Activated naive CD8-positive, alpha-beta T cell treated with anti-CD3 and anti-CD28 coated beads, Interleukin-2, amount 10 ng/mL, durations not matched to agents 7 days and 5 days (primary cell): Measurements from ENCODE around the gene DNAJC3. TPM values are rescaled to one million over a fixed set of nuclear protein-coding genes. Genes with fewer than 3 reads are reported as not detected.
A peak's percentile ranks its signal among the peaks of the same experiment; 100 is the strongest.

Experiments used
- ATAC-seq: fragments of 150-1000 bp; cut with Tn5 transposase; one replicate; pipeline ENCODE4 v1.10.0; 2021; ENCODE audit warnings: low read depth, moderate library complexity
- POLR2A ChIA-PET: fragments of 350-600 bp; sonication (Branson Sonifier 250); formaldehyde crosslinking; loops from one replicate; lab custom pipeline; 2021; ENCODE audit warnings: antibody characterized with exemption; lab: Charles Lee
- DNase-seq: peaks from one replicate; pipeline ENCODE4 v3.0.0; 2021
- H3K27ac Mint-ChIP-seq: one replicate; pipeline ENCODE4 v1.8.0; 2022; ENCODE audit warnings: mild to moderate bottlenecking, mixed read lengths
- H3K27me3 Mint-ChIP-seq: one replicate; pipeline ENCODE4 v1.8.0; 2022; ENCODE audit warnings: mild to moderate bottlenecking, moderate library complexity, mixed read lengths
- H3K36me3 Mint-ChIP-seq: one replicate; pipeline ENCODE4 v1.8.0; 2021; ENCODE audit warnings: mild to moderate bottlenecking, mixed read lengths
- H3K4me1 Mint-ChIP-seq: one replicate; pipeline ENCODE4 v1.8.0; 2021; ENCODE audit warnings: mixed read lengths
- H3K4me3 Mint-ChIP-seq: one replicate; pipeline ENCODE4 v1.8.0; 2022; ENCODE audit warnings: mild to moderate bottlenecking, moderate library complexity, mixed read lengths
- H3K9me3 Mint-ChIP-seq: one replicate; pipeline ENCODE4 v1.8.0; 2021; ENCODE audit warnings: mixed read lengths
- total RNA-seq, 2 experiments: library from RNA; stranded (reverse); gene quantifications; one replicate each; pipeline ENCODE4 v1.2.3, GENCODE V29; 2021

The DNAJC3 gene, protein sequence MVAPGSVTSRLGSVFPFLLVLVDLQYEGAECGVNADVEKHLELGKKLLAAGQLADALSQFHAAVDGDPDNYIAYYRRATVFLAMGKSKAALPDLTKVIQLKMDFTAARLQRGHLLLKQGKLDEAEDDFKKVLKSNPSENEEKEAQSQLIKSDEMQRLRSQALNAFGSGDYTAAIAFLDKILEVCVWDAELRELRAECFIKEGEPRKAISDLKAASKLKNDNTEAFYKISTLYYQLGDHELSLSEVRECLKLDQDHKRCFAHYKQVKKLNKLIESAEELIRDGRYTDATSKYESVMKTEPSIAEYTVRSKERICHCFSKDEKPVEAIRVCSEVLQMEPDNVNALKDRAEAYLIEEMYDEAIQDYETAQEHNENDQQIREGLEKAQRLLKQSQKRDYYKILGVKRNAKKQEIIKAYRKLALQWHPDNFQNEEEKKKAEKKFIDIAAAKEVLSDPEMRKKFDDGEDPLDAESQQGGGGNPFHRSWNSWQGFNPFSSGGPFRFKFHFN
- 10 to 100 TPM; 14.9 to 16.6 TPM for total RNA-seq

DNA sequence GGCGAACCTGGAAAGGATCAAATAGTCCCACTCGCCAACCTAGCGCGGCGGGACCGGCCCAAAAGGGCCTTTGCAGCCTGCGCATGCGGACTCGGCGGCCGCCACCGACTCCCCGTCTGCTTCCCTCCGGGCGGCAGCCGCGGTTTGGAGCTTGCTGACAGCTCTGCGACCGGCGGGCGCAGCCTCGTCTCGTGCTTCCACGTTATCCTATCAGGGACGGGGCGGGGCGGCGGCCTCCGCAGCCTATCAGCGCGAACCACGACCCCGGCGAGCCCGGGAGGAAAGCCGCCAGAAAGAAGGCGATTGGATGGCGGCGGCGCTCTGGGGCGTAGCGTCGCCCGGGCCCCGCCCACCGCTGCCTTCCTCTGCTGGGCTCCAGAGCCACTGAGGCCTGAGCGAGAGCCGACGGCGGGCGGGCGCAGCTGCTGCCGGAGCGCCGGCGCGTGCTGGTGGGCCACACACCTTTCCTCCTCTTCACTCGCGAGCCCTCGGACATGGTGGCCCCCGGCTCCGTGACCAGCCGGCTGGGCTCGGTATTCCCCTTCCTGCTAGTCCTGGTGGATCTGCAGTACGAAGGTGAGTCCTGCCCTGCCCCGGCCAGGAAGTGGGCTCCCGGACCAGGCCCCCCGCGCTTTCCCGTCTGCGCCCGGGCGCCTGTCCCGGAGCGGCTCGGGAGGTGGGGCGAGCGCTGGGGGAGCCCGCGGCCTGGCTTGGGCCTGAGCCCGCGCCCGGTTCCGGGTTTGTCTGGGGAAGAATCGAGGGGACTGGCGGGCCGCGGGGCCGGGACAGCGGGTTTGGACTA lies at the start of gene DNAJC3:
Gene DNAJC3, plus strand, starts transcription at position 378 of the 802 bp plus-strand sequence. Its CDS starts 117 bp downstream, at position 495.
- DNase-seq: peak; percentile 98

DNA sequence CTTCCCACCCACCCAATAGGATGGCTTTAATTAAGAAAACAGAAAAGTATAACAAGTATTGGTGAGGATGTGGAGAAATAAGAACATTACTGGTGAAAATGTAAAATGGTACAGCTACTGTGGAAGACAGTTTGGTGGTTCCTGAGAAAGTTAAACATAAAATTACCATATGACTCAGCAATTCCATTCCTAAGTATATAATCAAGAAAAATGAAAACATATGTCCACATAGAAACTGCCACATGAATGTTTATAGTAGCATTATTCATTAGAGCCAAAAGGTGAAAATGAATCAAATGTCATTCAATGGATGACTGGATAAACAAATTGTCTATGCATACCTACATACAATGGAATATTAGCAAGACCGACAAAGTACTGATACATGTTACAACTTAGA lies 49.3 kb upstream of the DNAJC3 start:
- DNase-seq (no peak), ATAC-seq (no peak)
- H3K4me1 Mint-ChIP-seq: no peaks in the 10 kb centered on the region
- no peak overlapping the region for H3K4me3 Mint-ChIP-seq
- H3K27ac Mint-ChIP-seq: no peak overlapping the region
- no peaks in the 10 kb centered on the region for H3K36me3 Mint-ChIP-seq
- no peaks in the 10 kb centered on the region for H3K9me3 Mint-ChIP-seq
- POLR2A ChIA-PET: no interaction called here
- H3K27me3 Mint-ChIP-seq: peaks cover 30% of the 10 kb centered on the region

More for the DNA sequence above, at the start of gene DNAJC3:
- POLR2A ChIA-PET: interaction anchor here (0.5 to 1.5 kb wide), 9 partner anchors 9 to 1756 kb away, joined by 3 to 7 read pairs (median 3); no protein-coding TSS in a partner anchor
- ATAC-seq: peak; percentile 96
- peak within 1 kb of the TSS; percentile 91 for H3K4me3 Mint-ChIP-seq
- H3K27me3 Mint-ChIP-seq: no peaks in the 10 kb centered on the region
- peak within 1 kb of the TSS; percentile 90 for H3K27ac Mint-ChIP-seq
- H3K4me1 Mint-ChIP-seq: peaks cover 39% of the 10 kb centered on the region
- H3K36me3 Mint-ChIP-seq: peaks cover 14% of the 10 kb centered on the region
- H3K9me3 Mint-ChIP-seq: no peaks in the 10 kb centered on the region

DNA sequence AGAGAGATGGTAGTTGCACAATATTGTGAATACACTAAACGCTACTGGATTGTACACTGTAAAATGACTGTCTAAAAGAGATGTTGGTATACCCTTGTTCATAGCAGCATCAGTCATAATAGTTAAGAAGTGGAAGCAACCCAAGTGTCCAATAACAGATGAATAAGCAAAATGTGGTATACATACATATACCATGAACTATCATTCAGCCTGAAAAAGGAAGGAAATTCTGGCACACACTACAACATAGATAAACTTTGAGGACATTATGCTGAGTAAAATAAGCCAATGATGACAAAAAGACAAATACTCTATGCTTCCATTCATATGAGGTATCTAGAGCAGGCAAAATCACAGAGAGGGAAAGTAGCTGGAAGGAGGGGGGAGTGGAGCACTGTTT lies 48.5 kb upstream of the DNAJC3 start:
- Mint-ChIP-seq H3K4me1 (no peaks in the 10 kb centered on the region), H3K36me3 (no peaks in the 10 kb centered on the region), H3K27ac (no peak overlapping the region), H3K4me3 (no peak overlapping the region), H3K9me3 (no peaks in the 10 kb centered on the region), H3K27me3 (peaks cover 32% of the 10 kb centered on the region)
- DNase-seq (no peak), ATAC-seq (no peak)
- POLR2A ChIA-PET: no interaction called here

DNA sequence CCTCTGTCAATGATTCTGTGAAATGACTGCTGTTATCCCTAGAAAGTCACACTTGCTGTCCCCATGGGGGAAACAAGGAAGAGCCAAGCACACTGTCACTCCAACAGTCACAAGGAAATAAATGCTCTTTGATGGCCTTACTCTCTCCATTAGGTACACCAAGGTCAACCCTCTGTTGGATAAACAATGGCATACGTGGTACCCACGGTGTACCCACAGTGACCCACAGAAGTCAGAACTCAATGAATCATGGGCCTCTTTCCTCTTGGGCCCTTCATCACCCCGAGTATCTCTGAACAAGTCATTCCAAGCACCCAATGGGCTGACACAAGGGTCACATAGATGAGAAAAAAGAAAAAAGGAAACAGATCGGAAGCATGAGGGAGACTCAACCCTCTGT lies 47.9 kb upstream of the DNAJC3 start:
- peaks cover 33% of the 10 kb centered on the region for H3K27me3 Mint-ChIP-seq
- ATAC-seq (no peak), DNase-seq (no peak)
- H3K36me3 Mint-ChIP-seq: no peaks in the 10 kb centered on the region
- no peak overlapping the region for H3K27ac Mint-ChIP-seq
- H3K9me3 Mint-ChIP-seq: no peaks in the 10 kb centered on the region
- H3K4me1 Mint-ChIP-seq: no peaks in the 10 kb centered on the region
- H3K4me3 Mint-ChIP-seq: no peak overlapping the region
- POLR2A ChIA-PET: no interaction called here

DNA sequence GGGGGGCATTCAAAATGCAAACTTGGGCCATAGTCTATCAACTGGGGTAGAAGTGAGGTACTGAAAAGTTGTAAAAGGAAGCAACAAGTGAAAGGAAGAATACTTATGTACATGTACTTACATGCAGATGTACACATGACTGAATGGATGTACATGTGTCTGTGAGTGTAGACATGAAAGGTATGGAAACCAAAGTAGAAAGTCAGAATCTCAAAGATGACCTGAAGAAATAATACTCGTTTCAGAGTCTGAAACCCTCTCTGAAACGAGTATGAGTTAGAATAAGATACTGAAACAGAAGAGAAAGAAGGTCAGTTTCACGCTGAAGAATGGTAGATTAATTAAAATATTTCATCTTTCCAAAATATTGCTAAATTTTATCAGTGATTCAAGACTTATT lies 46.3 kb upstream of the DNAJC3 start:
- no peak overlapping the region for H3K27ac Mint-ChIP-seq
- peaks cover 36% of the 10 kb centered on the region for H3K27me3 Mint-ChIP-seq
- no peaks in the 10 kb centered on the region for H3K36me3 Mint-ChIP-seq
- DNase-seq (no peak), ATAC-seq (no peak)
- no peaks in the 10 kb centered on the region for H3K9me3 Mint-ChIP-seq
- no peaks in the 10 kb centered on the region for H3K4me1 Mint-ChIP-seq
- POLR2A ChIA-PET: no interaction called here
- H3K4me3 Mint-ChIP-seq: no peak overlapping the region

DNA sequence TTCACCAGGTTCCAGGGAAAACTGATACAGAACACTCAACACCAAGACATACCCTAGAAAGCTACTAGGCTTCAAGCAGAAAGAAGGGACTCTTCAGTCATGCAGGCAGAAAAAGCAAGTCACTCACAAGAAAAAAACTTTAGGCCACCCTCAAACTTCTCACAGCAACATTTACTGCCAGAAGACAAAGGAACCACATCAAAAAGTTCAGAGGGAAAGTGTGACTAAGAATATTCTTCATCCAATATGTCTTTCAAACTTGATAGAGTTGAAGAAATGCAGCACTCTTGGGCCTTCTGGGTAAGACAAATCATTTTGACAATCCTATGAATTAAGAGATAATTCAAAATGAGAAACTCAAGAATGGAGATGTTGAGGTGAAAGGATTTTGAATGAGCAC lies 40.1 kb upstream of the DNAJC3 start:
- no peak for DNase-seq
- Mint-ChIP-seq H3K4me3 (peak overlapping the region; percentile 11), H3K27ac (peak overlapping the region; percentile 0), H3K27me3 (peaks cover 30% of the 10 kb centered on the region), H3K4me1 (peaks cover 11% of the 10 kb centered on the region), H3K9me3 (no peaks in the 10 kb centered on the region), H3K36me3 (no peaks in the 10 kb centered on the region)
- POLR2A ChIA-PET: no interaction called here
- peak; percentile 77 for ATAC-seq

DNA sequence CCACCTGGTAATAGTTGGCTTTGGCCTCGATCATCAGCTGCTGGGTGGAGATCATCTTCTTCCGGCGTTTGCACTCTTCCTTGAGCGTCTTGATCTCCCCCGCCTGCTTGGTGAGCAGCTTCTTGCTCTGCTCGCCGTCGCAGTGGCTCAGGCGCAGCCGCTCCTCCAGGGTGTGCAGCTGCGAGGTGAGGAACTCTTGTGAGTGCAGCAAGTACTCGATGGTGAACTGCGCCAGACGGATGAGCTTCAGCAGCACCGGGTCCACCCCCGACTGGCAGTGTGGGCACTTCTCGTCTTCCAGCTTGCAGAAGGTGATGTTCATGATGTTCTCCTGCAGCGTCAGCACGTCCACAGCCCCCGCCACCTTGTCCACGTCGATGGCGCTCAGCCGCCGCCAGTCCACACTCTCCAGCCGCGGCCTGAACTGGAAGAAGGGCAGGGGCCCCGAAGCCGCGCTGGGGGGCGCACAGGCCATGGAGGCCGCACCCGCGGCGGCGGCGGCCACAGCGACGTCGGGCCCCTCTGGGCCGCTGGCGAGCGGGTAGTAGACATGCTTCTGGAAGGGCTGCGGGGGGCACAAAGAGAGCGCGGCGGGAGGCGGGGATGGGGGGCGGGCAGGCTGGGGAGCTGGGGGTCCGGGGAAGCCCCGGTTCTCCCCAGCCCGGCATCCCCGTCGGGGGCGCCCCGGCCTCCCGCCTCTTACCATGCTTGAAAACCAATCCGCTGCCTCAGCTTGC lies 35.5 kb upstream of the DNAJC3 start:
- H3K27ac Mint-ChIP-seq: no peak overlapping the region
- POLR2A ChIA-PET: no interaction called here
- DNase-seq (no peak), ATAC-seq (no peak)
- no peaks in the 10 kb centered on the region for H3K36me3 Mint-ChIP-seq
- peaks cover 50% of the 10 kb centered on the region for H3K27me3 Mint-ChIP-seq
- H3K9me3 Mint-ChIP-seq: no peaks in the 10 kb centered on the region
- H3K4me3 Mint-ChIP-seq: no peak overlapping the region
- H3K4me1 Mint-ChIP-seq: peaks cover 15% of the 10 kb centered on the region

DNA sequence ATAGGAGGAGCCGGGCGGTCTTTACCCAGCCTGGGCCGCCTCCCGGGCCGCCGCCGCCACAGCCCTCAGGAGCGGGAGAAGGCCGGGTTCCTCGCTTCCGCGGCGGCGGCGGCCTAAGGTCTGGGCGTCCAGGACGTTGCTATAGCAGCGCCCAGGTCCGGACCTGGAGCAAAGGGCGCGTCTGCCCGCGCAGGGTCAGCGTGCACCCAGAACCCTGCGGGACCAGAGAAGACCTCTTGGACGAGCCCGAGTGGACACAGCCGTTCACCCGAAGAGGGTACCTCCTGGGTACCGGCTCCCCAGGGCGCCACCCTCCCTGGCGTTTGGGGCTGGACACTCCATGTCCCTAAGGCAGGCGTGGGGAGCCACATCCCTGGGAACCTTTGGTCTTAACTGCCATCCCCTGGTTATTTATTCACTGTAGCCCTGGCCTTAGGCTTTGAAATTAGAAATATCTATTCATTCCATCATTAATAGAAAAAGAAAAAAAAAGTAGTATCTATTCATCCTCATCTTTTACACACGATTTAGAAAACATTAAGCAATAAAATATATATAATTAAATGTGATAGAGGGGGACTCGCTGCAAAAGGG lies 34.8 kb upstream of the DNAJC3 start:
- POLR2A ChIA-PET: no interaction called here
- DNase-seq (peak; percentile 38), ATAC-seq (peak; percentile 28)
- H3K4me3 Mint-ChIP-seq: no peak overlapping the region
- no peak overlapping the region for H3K27ac Mint-ChIP-seq
- H3K27me3 Mint-ChIP-seq: peaks cover 55% of the 10 kb centered on the region
- H3K4me1 Mint-ChIP-seq: peaks cover 8% of the 10 kb centered on the region
- no peaks in the 10 kb centered on the region for H3K9me3 Mint-ChIP-seq
- no peaks in the 10 kb centered on the region for H3K36me3 Mint-ChIP-seq

DNA sequence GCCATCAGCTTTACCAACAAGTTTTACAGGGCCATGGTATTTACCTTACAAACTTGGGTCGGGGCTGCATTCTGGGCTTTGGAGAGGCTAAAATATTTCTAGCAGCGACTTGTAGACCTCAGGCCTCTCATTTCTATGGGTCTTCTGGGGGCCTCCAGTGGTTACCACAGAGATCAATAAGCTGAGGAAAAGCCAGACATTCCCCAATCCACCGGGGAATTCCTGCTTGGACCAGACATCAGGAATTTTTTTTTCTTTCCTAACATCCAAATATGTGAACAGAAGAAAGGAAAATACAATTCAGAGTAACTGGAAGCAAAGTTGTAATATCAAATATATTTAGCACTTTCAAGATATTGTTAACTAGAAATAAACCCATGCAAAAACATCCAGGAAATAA lies 33.9 kb upstream of the DNAJC3 start:
- H3K9me3 Mint-ChIP-seq: no peaks in the 10 kb centered on the region
- no peak overlapping the region for H3K4me3 Mint-ChIP-seq
- H3K36me3 Mint-ChIP-seq: no peaks in the 10 kb centered on the region
- H3K4me1 Mint-ChIP-seq: peaks cover 6% of the 10 kb centered on the region
- H3K27me3 Mint-ChIP-seq: peaks cover 60% of the 10 kb centered on the region
- H3K27ac Mint-ChIP-seq: no peak overlapping the region
- POLR2A ChIA-PET: no interaction called here
- DNase-seq (no peak), ATAC-seq (no peak)

DNA sequence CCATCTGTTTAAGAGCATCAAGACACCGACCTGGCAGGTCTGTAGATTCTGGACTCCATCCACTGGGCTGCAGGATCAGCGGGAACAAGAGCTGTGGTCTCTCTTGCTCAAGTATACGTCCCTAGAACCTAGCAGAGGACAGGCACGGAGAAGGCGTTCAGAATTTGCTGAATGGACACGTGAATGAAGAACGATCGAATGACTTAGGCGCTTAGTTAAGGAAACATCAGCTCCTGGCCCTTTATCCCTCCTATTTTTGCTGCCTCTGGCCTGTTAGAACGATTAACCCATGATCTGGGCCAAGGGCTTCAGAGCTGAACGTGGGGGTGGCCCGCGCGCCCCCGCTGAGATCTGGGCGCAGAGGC lies 33.4 kb upstream of the DNAJC3 start:
- H3K4me1 Mint-ChIP-seq: peaks cover 6% of the 10 kb centered on the region
- H3K9me3 Mint-ChIP-seq: no peaks in the 10 kb centered on the region
- DNase-seq: no peak
- H3K27ac Mint-ChIP-seq: no peak overlapping the region
- ATAC-seq: no peak
- POLR2A ChIA-PET: no interaction called here
- no peaks in the 10 kb centered on the region for H3K36me3 Mint-ChIP-seq
- H3K4me3 Mint-ChIP-seq: peak overlapping the region; percentile 77
- peaks cover 62% of the 10 kb centered on the region for H3K27me3 Mint-ChIP-seq

DNA sequence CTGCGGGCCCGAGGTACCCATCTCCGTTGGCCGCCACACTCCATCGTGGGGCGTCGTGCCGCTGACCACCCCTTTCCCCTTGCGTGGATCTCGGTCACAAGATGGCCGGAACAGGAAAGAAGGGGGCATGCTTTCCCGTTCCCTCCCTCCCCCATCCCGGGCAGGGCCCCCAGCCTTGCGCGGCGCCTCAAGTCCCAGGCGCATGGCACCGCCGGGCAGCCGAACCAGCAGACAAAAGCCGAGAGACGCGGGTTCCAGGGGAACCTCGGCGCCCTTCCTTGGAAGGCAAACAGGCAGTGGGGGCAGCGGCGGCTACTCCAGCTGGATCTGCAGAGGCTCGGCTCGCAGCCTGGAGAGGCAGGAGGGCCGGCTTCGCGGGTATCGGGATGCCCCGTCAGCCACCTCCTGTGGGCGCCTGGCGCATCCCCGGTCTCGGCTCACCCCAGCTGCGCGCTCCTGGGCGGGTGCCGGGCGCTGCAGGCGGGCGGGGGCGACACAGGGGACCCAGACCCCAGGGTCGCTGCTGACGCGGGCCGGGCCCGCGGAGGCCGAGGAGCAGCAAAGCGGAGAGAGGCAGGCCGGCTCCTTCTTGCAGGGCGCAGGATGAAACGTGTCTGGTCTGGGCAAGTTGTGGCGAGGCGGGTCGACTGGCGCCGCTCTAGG lies 32.9 kb upstream of the DNAJC3 start:
- Mint-ChIP-seq H3K4me3 (peak overlapping the region; percentile 79), H3K36me3 (no peaks in the 10 kb centered on the region), H3K27ac (no peak overlapping the region), H3K9me3 (no peaks in the 10 kb centered on the region), H3K27me3 (peaks cover 62% of the 10 kb centered on the region), H3K4me1 (peaks cover 6% of the 10 kb centered on the region)
- peak; percentile 50 for DNase-seq
- POLR2A ChIA-PET: no interaction called here
- ATAC-seq: peak; percentile 57

DNA sequence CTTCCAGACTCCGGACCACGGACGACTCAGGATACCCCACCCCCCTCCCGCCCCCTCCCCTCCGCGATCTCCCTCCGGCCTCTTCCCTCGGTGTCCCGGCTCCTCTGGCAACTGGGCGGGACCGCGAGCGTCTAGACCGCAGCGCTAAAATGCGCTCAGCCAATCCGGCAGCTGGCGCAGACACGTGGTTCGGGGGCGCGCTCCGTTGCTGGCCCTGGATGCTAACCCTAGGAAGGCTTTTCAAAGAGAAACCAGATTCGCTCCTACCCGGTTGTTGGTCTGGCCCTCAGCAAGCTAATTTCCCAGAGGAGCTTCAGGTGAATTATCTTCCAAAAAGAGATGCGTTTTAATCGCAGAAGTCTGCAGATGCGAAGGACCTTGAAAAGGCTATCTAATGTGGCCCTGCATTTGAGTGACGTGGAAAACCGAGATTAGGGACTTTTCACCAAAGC lies 32.3 kb upstream of the DNAJC3 start, which contains the start of gene DZIP1:
Gene DZIP1, minus strand, starts transcription at position 106 of the 452 bp plus-strand sequence. CDS start 2,677 bp downstream, outside the sequence.
- Mint-ChIP-seq H3K4me3 (peak within 1 kb of the TSS; percentile 79), H3K27ac (no peak within 1 kb of the TSS), H3K4me1 (peaks cover 6% of the 10 kb centered on the region), H3K27me3 (peaks cover 59% of the 10 kb centered on the region), H3K36me3 (no peaks in the 10 kb centered on the region), H3K9me3 (no peaks in the 10 kb centered on the region)
- peak; percentile 79 for ATAC-seq
- peak; percentile 49 for DNase-seq
- POLR2A ChIA-PET: no interaction called here
